Choroid plexus epithelial cell (primary cell): ENCODE data around the gene ANKS6.

ENCODE experiments used
- DNase-seq: peaks from one replicate; pipeline ENCODE4 v3.0.0-alpha.2; 2010; ENCODE audit warnings: low read depth
- H3K4me3 ChIP-seq: 2 replicates; pipeline ENCODE4 v1.5.1; 2011; ENCODE audit warnings: low read depth, mild to moderate bottlenecking, control low read depth, low read length, moderate library complexity
- CTCF ChIP-seq: conservative IDR thresholded peaks from 2 replicates; pipeline ENCODE4 v1.5.1; 2011; ENCODE audit warnings: low read depth, mild to moderate bottlenecking, control low read depth, inconsistent platforms, low read length, moderate library complexity

ANKS6 gene

GRCh38 chr9:98793031-98793430 lies 3.3 kb downstream of the ANKS6 start:
- no peak for DNase-seq
- no peak overlapping the region for H3K4me3 ChIP-seq
- TF ChIP-seq CTCF = no peak

- DNase-seq = peak; percentile 53
- no peak overlapping the region for H3K4me3 ChIP-seq
- TF ChIP-seq CTCF = no peak
Measured at GRCh38 chr9:98791608-98792490, 4.5 kb downstream of the ANKS6 start.

GRCh38 chr9:98790842-98791607 lies 5.3 kb downstream of the ANKS6 start:
- H3K4me3 ChIP-seq = no peak overlapping the region
- peak; percentile 98 for TF ChIP-seq CTCF
- DNase-seq = peak; percentile 93

- no peak for DNase-seq
- TF ChIP-seq CTCF = no peak
- H3K4me3 ChIP-seq = no peak overlapping the region
Measured at GRCh38 chr9:98790134-98790841, 6.1 kb downstream of the ANKS6 start.

- no peak for DNase-seq
- no peak for TF ChIP-seq CTCF
- H3K4me3 ChIP-seq = no peak overlapping the region
Measured at GRCh38 chr9:98789483-98790133, 6.7 kb downstream of the ANKS6 start.

- TF ChIP-seq CTCF = no peak
- no peak overlapping the region for H3K4me3 ChIP-seq
- DNase-seq = no peak
Measured at GRCh38 chr9:98787766-98788335, 8.5 kb downstream of the ANKS6 start.
